ENCODE results near the gene TSPAN31.
"Not testable (repeated sequence)": the region's sequence is repeated elsewhere in the genome, so short reads cannot be mapped to it uniquely, and the experiment has no call there.

TSPAN31 gene

DNA sequence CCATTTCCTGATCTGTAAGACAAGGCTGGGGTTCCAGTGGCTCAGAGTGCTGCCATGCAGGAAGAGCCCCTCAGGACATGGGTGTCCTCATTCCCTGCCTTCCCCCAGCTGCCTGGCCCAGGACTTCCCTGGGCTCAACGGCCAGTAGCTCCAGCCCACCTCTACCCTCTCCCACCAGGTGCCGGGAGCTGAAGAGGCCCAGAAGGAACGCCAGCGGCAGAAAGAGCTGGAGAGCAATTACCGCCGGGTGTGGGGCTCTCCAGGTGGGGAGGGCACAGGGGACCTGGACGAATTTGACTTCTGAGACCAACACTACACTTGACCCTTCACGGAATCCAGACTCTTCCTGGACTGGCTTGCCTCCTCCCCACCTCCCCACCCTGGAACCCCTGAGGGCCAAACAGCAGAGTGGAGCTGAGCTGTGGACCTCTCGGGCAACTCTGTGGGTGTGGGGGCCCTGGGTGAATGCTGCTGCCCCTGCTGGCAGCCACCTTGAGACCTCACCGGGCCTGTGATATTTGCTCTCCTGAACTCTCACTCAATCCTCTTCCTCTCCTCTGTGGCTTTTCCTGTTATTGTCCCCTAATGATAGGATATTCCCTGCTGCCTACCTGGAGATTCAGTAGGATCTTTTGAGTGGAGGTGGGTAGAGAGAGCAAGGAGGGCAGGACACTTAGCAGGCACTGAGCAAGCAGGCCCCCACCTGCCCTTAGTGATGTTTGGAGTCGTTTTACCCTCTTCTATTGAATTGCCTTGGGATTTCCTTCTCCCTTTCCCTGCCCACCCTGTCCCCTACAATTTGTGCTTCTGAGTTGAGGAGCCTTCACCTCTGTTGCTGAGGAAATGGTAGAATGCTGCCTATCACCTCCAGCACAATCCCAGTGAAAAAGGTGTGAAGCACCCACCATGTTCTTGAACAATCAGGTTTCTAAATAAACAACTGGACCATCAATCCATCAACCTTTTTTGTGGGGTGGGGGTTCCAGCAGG is 23.9 kb upstream of the TSPAN31 start:
- TF ChIP-seq Cebpa-rat (IDR thresholded peaks at IDR 0.05): no peak
- H4K20me1 ChIP-seq: peaks cover 0 to 85% (median 8%) of the 10 kb centered on the region in 11 experiments; a peak in 9 of 22 replicates
- H3K4me2 ChIP-seq: no peak overlapping the region
- H3K4me3 ChIP-seq: no peak overlapping the region
- H3K27ac ChIP-seq: no peak overlapping the region
- H3K4me1 ChIP-seq: peaks cover 0 to 7% (median 5%) of the 10 kb centered on the region in 10 experiments; a peak in 10 of 20 replicates
- H3K36me3 ChIP-seq: peaks cover 64 to 92% (median 67%) of the 10 kb centered on the region in 11 experiments
- no peak overlapping the region for H3K9ac ChIP-seq
- H3K9me3 ChIP-seq (replicated peaks in 1 of 11): peaks cover 0 to 2% (median 0%) of the 10 kb centered on the region in 11 experiments; a peak in 8 of 22 replicates
- no peaks in the 10 kb centered on the region for H3K27me3 ChIP-seq

DNA sequence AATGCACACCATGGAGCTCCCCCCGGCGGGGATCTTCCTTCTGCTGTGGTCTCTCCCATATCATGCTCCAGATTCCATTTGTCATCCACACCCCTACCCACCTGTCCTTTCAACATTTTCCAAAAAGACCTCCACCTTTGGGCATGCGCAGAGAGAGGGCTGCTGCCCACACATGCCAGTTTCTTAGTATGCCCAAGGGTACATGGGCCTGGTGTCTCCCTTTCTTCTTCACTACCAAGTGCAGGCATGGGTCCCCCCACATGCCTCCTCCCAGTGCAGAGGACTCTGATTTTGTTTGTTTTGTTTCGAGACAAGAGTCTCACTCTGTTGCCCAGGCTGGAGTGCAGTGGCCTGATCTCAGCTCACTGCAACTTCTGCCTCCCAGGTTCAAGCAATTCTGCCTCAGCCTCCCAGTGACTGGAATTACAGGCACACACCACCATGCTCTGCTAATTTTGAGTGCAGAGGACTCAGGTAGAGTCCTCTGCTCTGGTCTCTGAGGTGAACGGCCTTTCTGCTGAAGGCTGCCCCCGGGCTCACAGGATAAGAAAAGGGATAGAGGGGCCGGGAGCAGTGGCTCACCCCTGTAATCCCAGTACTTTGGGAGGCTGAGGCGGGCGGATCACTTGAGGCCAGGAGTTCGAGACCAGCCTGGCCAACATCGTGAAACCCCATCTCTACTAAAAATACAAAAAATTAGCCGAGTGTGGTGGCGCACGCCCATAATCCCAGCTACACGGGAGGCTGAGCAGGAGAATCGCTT is 22.8 kb upstream of the TSPAN31 start:
- peaks cover 0 to 13% (median 9%) of the 10 kb centered on the region in 11 experiments; a peak in 15 of 22 replicates for H3K9me3 ChIP-seq (replicated peaks in 1 of 11)
- H3K4me1 ChIP-seq, H3K27me3 ChIP-seq, H3K27ac ChIP-seq, H3K4me3 ChIP-seq, H3K4me2 ChIP-seq, H3K9ac ChIP-seq: not testable (repeated sequence)
- peaks cover 0 to 76% (median 5%) of the 10 kb centered on the region in 11 experiments; a peak in 9 of 22 replicates for H4K20me1 ChIP-seq
- peaks cover 64 to 92% (median 67%) of the 10 kb centered on the region in 11 experiments for H3K36me3 ChIP-seq

DNA sequence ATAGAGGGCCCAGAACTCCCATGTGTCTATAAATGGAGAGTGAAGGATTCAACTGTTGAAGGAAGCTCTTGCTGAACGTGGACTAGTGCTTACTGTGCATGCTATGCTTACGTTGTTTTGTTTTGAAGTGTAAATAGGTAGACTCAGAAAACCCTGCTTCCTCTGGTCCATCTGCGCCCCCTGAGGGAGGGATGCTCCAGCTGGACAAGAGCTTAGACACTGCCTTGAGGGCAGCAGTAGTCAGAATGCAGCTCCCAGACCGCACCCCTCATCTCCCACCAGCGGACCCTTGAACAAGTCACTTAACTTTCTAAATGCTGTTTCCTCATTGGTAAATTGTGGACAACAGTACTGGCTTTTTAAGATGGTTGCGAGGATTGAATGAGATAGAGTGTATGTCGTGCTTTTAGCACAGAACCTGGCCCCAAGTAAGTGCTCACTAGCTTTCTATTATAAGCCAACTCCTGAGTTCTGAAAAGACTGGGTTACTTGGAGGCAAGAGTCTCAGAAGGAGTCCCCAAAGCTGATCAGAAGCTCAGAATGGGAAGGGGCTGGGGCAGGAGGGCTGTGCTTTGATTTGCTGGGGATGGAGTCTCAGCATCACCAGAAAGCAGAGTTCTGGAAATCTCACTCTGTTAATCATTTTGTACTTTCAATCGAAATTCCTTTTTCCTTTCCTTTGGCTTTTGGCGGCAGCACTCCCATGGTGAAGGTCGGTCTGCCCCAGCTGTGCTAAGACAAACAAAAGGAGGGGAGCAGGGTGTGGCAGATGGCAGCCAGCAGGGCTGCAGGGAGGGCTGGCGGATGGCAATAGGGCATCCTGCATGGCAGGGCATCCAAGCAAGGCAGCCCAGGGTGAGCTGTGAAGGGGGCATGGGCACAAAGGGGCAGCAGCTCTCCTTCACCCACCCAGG is 21.9 kb upstream of the TSPAN31 start:
- Histone ChIP-seq H3K9ac (no peak overlapping the region), H3K36me3 (peaks cover 64 to 92% (median 67%) of the 10 kb centered on the region in 11 experiments), H4K20me1 (peaks cover 0 to 69% (median 5%) of the 10 kb centered on the region in 11 experiments; a peak in 9 of 22 replicates), H3K27me3 (no peaks in the 10 kb centered on the region), H3K9me3 (replicated peaks in 1 of 11) (peaks cover 0 to 21% (median 13%) of the 10 kb centered on the region in 11 experiments; a peak in 15 of 22 replicates), H3K27ac (no peak overlapping the region; a peak in 1 of 22 replicates), H3K4me3 (no peak overlapping the region), H3K4me1 (peaks cover 0 to 7% (median 5%) of the 10 kb centered on the region in 10 experiments; a peak in 10 of 20 replicates), H3K4me2 (no peak overlapping the region)
- no peak for TF ChIP-seq Cebpa-rat (IDR thresholded peaks at IDR 0.05)

DNA sequence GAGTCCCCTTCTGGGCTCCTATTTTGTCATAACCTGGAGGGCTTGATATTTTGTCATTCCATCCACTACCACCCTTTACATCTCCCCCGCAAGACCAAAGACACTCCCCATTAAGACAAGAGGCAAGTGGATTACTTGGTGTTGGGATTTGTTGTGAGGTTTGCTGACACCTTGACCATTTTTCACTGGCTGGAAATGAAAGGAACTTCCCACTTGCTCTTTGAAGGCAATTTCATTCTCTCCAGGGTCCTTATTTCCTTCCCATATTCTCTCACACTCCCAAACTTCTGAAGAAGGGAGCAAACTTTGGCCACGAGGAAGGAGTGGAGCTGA is 21.2 kb upstream of the TSPAN31 start:
- no peak overlapping the region for H3K4me3 ChIP-seq
- H3K9ac ChIP-seq: no peak overlapping the region
- TF ChIP-seq Cebpa-rat (IDR thresholded peaks at IDR 0.05): no peak
- H3K27ac ChIP-seq: no peak overlapping the region
- peaks cover 0 to 7% (median 5%) of the 10 kb centered on the region in 10 experiments; a peak in 10 of 20 replicates for H3K4me1 ChIP-seq
- H4K20me1 ChIP-seq: peaks cover 0 to 72% (median 5%) of the 10 kb centered on the region in 11 experiments; a peak in 9 of 22 replicates
- no peak overlapping the region for H3K4me2 ChIP-seq
- peaks cover 0 to 21% (median 13%) of the 10 kb centered on the region in 11 experiments; a peak in 15 of 22 replicates for H3K9me3 ChIP-seq (replicated peaks in 1 of 11)
- peaks cover 59 to 92% (median 65%) of the 10 kb centered on the region in 11 experiments for H3K36me3 ChIP-seq
- no peaks in the 10 kb centered on the region for H3K27me3 ChIP-seq

DNA sequence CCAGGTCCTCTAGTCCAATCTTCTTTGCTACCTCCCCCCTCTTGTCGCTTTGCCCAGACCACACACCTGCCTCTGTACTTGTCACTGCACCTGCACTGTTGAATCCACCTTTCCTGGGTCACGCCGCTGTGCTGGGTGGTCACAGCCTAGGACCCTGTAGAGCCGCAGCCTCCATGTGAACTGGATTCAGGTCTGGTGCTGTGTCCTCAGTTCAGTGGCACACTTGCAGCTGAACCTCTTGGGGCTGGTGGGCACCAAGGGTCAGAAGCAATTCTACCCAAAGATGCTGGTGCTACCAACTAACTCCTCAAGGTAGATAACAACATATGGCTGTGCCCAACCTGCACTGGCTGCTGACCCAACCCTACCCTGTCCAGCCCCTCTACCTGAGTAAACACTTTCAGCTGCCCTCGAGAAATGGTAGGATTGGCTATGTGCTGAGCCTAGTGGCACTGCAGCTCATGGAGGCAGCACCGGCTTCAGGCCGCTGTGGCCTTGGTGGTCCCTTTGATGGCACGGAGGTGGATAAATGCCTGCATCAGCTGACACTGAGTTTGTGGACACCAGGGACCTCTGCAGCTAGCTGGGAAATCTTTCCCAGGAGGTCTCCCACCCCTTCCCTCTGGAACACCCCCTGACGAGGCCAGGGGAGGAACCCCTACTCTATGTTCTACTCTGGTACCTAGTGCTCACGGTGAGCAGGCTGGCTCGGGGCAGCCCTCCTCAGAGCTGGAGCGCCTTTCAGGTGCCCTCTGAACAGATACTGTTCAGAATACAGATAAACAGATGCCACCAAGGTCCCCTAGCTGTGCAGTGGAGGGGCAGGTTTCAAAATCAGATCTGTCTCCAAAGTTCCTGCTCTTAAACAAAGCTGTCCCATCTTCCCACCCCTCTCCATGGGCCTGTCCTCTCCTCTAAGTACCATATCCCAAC is 20.6 kb upstream of the TSPAN31 start:
- H3K27me3 ChIP-seq: no peaks in the 10 kb centered on the region
- no peak overlapping the region for H3K9ac ChIP-seq
- H3K9me3 ChIP-seq (replicated peaks in 1 of 11): peaks cover 0 to 21% (median 13%) of the 10 kb centered on the region in 11 experiments; a peak in 15 of 22 replicates
- 0 out of 22 replicates have a peak overlapping the region, but pooled peaks of 1 of the 11 experiments have one; percentile 4 for H3K27ac ChIP-seq
- H3K4me3 ChIP-seq: no peak overlapping the region
- H4K20me1 ChIP-seq: peaks cover 0 to 72% (median 5%) of the 10 kb centered on the region in 11 experiments; a peak in 9 of 22 replicates
- H3K4me2 ChIP-seq: no peak overlapping the region; a peak in 1 of 22 replicates
- no peak for TF ChIP-seq Cebpa-rat (IDR thresholded peaks at IDR 0.05)
- H3K36me3 ChIP-seq: peaks cover 52 to 90% (median 61%) of the 10 kb centered on the region in 11 experiments
- peaks cover 0 to 7% (median 5%) of the 10 kb centered on the region in 10 experiments; a peak in 10 of 20 replicates for H3K4me1 ChIP-seq

DNA sequence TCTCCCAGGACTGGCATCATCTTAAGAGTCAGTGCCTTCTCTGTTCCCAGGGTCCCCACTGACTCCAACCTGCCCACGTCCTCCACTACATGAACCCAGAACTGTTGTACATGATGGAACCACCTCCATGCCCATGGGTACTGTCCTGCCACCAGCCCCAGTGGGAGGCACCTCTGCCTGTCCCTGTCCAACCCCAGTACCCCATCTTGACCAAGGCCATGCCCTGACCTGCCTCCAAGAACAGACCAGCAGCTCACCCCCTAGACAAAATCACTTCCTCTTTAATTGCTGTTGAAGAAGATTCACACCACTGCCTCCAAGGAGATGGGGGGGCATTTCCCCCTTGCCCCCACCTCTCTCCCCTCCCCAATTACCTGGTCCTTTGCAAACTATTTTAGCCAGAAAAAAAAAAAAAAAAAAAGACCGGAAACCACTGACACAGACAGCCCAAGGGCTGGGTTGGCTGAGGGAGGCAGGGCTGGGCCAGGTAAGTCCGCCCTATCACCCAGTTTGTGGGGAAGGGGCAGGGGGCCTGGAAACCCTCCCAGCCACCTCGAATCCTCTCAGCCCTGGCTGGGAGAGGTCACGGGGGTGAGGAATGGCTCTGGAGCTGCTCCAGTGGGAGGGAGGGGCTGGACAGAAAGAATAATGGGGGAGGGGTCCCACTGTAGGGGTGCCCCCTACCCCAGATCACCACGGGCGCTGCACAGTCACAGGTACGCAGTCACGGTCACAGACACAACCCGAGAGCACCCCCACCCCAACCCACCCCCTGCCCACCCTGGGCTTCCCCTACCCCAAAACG is 19.7 kb upstream of the TSPAN31 start:
- peak overlapping the region in 1 of 11 experiments; percentile 5; a peak in 1 of 22 replicates for H3K4me2 ChIP-seq
- TF ChIP-seq Cebpa-rat (IDR thresholded peaks at IDR 0.05): no peak
- H3K9me3 ChIP-seq (replicated peaks in 1 of 11): peaks cover 0 to 21% (median 13%) of the 10 kb centered on the region in 11 experiments; a peak in 15 of 22 replicates
- H3K4me1 ChIP-seq: peaks cover 0 to 7% (median 5%) of the 10 kb centered on the region in 10 experiments; a peak in 10 of 20 replicates
- no peak overlapping the region for H3K4me3 ChIP-seq
- H3K9ac ChIP-seq: no peak overlapping the region
- peaks cover 51 to 90% (median 61%) of the 10 kb centered on the region in 11 experiments for H3K36me3 ChIP-seq
- H3K27ac ChIP-seq: 0 out of 22 replicates have a peak overlapping the region, but pooled peaks of 1 of the 11 experiments have one; percentile 4
- H3K27me3 ChIP-seq: no peaks in the 10 kb centered on the region
- H4K20me1 ChIP-seq: peaks cover 0 to 65% (median 5%) of the 10 kb centered on the region in 11 experiments; a peak in 9 of 22 replicates

Measured in BLaER1 treated with 17β-estradiol and CSF1 and Interleukin-3, amounts not matched to agents 10 nM and 100 nM (cell line).